Ecto neural progenitor cell (in vitro differentiated cells): ENCODE results near the gene MLH3.
A peak's percentile ranks its signal among the peaks of the same experiment; 100 is the strongest.

Experiments used
- DNase-seq: peaks from one replicate; pipeline ENCODE4 v3.0.0-alpha.2; 2018; ENCODE audit warnings: low spot score

MLH3 gene

DNA sequence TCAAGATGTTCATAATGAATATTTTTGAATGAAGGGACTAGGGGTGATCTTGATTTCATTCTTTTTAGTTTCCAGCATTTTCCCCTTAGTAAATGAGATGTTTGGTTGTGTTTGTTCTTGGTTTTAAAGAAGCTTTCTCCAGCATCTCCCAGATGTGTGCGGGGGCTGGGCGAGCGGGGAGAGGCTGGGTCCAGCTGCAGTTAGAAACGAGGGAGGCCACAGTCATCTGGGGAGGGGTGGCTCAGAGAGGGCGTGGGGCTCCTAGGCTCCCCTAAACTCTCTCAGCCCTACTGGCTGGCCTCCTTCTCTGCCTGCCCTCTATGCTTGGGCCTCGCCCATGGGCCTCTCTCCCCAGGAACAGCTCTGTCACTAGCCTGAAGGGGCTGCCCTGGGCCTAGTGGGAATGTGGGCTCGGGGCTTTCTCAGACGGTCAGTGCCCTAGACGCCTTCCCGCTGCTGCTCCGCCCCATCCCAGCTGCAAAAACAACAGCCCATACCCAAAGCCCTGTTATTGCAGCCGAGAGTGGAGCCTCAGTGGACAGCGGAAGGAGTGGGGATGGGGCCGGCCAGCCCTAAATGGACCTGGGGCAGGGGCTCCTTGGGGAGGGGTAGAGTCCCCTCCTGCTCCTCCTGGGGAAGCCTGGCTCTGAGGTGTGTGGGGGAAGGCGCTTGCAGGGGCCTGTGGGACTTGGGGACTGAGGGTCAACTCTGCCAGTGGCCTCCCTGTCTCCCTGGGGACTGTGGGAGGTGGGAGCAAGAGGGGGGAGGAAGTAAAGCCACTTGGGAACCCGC, 66.8 kb downstream of the MLH3 start:
- DNase-seq: no peak

DNA sequence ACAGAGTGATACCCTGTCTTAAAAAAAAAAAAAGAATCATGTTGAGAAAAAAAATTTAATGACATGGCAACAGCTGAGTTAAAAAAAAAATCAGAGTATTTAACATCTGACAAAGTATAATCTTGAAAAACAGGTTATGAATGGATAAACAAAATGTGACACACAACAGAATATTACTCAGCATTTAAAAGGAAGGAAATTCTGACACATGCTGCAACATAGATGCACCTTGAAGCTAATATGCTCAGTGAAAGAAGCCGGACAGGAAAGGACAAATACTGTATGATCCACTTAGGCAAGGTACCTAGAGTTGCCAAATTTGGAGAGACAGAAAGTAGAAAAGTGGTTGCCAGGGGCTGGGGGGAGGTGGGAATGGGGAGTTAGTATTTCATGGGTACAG, 67.9 kb downstream of the MLH3 start:
- DNase-seq: no peak

- DNase-seq: no peak
Observed at GRCh38 chr14:74982661-74983060, 68.6 kb downstream of the MLH3 start.

DNA sequence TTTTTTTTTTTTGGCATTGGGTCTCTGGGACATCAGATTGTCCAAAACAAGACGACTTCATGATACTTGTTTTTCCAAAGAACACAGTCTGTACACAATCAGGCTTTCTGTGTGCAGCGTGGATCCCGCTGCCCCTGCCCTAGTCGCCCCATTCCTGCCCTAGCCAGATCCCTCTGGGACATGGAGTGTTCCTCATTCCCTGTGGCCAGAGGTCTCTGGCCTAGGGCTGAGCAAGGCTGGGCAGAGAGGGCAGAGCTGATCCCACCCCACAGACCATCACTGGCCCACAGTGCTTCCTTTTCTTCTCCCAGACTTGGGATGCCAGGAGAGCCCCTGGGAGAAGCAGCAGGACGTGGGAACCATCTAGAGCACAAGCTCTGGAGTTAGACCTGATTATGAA, 69.4 kb downstream of the MLH3 start:
- DNase-seq: no peak

- DNase-seq: no peak
Observed at GRCh38 chr14:74981462-74981782, 69.8 kb downstream of the MLH3 start.

DNA sequence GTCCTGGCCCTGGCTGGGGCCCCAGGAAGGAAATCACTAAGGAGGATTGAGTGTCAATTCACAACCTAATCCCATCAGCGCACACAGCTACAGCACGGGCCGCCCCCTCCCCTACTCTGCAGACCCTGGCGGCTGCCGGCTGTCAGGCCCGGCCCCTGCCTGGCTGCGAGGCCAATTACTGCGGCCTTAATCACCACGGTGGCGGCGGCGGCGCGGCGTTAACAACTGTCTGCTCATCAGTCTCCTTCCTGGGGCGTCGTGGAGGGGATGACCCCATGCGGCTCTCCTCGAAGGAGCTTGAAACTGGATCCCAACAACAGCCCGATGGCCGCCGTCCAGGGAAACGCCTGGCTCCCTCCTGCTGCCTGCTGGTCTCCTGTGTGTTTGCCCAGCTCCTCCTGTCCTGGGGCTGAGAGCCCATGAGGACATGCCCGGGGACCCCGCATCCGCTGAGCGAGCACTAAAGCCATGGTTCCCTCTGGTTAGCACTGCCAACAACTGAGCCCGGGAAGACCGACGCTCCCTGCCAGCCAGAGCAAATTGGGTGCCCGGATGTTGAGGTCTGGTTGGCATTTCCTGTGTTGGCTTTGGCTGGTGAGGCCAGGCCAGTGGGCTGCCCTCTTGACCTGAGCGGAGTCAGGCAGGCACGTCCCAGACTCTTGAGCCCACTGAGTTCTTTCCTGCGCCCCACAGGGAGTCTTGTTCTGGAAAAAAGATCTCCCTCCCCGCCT, 70.4 kb downstream of the MLH3 start:
- DNase-seq: peak; percentile 87

GRCh38 chr14:74980398-74980730, 70.9 kb downstream of the MLH3 start:
- DNase-seq: no peak

GRCh38 chr14:74979442-74980397, 71.5 kb downstream of the MLH3 start:
- DNase-seq: peak; percentile 69

- DNase-seq: no peak
Observed at GRCh38 chr14:74979029-74979428, 72.2 kb downstream of the MLH3 start.

DNA sequence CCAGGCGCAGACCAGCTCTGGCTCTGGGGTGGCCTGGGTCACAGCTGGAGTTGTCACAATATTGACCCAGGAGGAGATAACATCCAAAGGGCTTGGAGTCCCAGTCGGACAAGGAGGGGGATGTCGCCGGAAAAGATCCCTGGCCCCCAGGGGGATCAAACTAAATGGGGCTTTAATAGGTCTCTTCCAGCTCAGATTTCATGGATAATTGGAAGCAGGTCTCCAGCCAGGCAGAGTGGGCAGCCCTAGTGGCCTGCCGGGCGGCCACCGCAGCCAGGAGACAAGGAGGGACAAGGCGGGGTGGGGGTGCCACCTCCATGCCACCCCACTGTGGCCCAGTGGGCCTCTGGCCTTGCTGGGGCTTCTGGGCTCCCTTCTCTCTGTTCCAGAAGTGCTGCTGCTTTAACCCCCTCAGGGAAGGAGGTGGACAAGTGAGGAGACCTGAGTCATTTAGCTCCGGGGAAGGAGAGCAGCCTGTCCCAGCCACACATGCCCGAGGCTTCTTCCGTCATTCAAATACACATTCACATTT, 72.8 kb downstream of the MLH3 start:
- no peak for DNase-seq

GRCh38 chr14:74977901-74978385, 73.3 kb downstream of the MLH3 start:
- no peak for DNase-seq

GRCh38 chr14:74977164-74977900, 73.9 kb downstream of the MLH3 start:
- no peak for DNase-seq

- no peak for DNase-seq
Observed at GRCh38 chr14:74976264-74977113, 74.8 kb downstream of the MLH3 start.

GRCh38 chr14:74975059-74975810, 76.0 kb downstream of the MLH3 start:
- no peak for DNase-seq

GRCh38 chr14:74974364-74975058, 76.8 kb downstream of the MLH3 start:
- no peak for DNase-seq

GRCh38 chr14:74973905-74974363, 77.3 kb downstream of the MLH3 start:
- DNase-seq: no peak

- no peak for DNase-seq
Observed at GRCh38 chr14:74973003-74973653, 78.1 kb downstream of the MLH3 start.

- DNase-seq: no peak
Observed at GRCh38 chr14:74968811-74969210, 82.5 kb downstream of the MLH3 start.
